ENCODE measurements around the gene SNRPE.

GRCh38 chr1:203891950-203892349 is 30.6 kb downstream of the SNRPE start:
- TF ChIP-seq POLR2A (IDR thresholded peaks at IDR 0.05) = no peak
- TF ChIP-seq, protein P1, sequence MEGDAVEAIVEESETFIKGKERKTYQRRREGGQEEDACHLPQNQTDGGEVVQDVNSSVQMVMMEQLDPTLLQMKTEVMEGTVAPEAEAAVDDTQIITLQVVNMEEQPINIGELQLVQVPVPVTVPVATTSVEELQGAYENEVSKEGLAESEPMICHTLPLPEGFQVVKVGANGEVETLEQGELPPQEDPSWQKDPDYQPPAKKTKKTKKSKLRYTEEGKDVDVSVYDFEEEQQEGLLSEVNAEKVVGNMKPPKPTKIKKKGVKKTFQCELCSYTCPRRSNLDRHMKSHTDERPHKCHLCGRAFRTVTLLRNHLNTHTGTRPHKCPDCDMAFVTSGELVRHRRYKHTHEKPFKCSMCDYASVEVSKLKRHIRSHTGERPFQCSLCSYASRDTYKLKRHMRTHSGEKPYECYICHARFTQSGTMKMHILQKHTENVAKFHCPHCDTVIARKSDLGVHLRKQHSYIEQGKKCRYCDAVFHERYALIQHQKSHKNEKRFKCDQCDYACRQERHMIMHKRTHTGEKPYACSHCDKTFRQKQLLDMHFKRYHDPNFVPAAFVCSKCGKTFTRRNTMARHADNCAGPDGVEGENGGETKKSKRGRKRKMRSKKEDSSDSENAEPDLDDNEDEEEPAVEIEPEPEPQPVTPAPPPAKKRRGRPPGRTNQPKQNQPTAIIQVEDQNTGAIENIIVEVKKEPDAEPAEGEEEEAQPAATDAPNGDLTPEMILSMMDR (IDR thresholded peaks at IDR 0.05) = no peak

Measured in testis (tissue), 2 donors.